T-cell (primary cell): Measurements from ENCODE around the gene METTL16. TPM values are rescaled to one million over a fixed set of nuclear protein-coding genes. Genes with fewer than 3 reads are reported as not detected.
A peak's percentile ranks its signal among the peaks of the same experiment; 100 is the strongest.

Source experiments
- ATAC-seq, 4 experiments: fragments of 200-7000 bp in 3 of 4; fragments of 150-1000 bp in 1 of 4; cut with Tn5 transposase; replicated peaks in 1 of 4; 1 replicate in 3 of 4; 2 replicates in 1 of 4; pipeline ENCODE4 v1.10.0; 2021; ENCODE audit warnings: moderate library complexity in 3 of 4, mild to moderate bottlenecking in 2 of 4, moderate number of reproducible peaks in 1 of 4
- CTCF ChIA-PET, 2 donors: fragments of 300-600 bp; sonication (Branson Sonifier 250); formaldehyde crosslinking; loops; one replicate each; lab custom pipeline; 2022; ENCODE audit warnings: antibody characterized with exemption in 2 of 2; lab: Charles Lee
- POLR2A ChIA-PET, 2 donors: fragments of 300-600 bp; sonication (Branson Sonifier 250); formaldehyde crosslinking; loops; one replicate each; lab custom pipeline; 2022; ENCODE audit warnings: antibody characterized with exemption in 2 of 2; lab: Charles Lee
- DNase-seq, 35 experiments: peaks; one replicate each; pipeline versions ENCODE4 v3.0.0 to v3.0.0-alpha.2; 2013 to 2023
- H3K27ac ChIP-seq: one replicate; pipeline ENCODE4 v1.5.1; 2013; ENCODE audit warnings: low read length
- H3K27me3 ChIP-seq, 2 experiments: replicated peaks in 1 of 2; 1 replicate in 1 of 2; 2 replicates in 1 of 2; pipeline versions ENCODE4 v1.6.1 to v1.7.0; 2013; ENCODE audit warnings: low read length in 1 of 2, mixed read lengths in 1 of 2; ENCODE audit not compliant: control insufficient read depth in 2 of 2, insufficient read depth in 2 of 2; ENCODE audit errors: extremely low read depth in 1 of 2
- H3K36me3 ChIP-seq, 2 donors: 1 replicate in 1 of 2; 2 replicates in 1 of 2; pipeline versions ENCODE4 v1.6.1 to v1.7.0; 2013; ENCODE audit warnings: low read length in 1 of 2; ENCODE audit not compliant: control insufficient read depth in 2 of 2, insufficient read depth in 1 of 2; ENCODE audit errors: extremely low read depth in 1 of 2
- H3K4me1 ChIP-seq, 2 experiments: 1 replicate in 1 of 2; 2 replicates in 1 of 2; pipeline versions ENCODE4 v1.6.1 to v1.7.0; 2013; ENCODE audit warnings: low read length in 2 of 2, mixed read lengths in 1 of 2; ENCODE audit not compliant: insufficient read depth in 2 of 2, control insufficient read depth in 1 of 2; ENCODE audit errors: extremely low read depth in 1 of 2
- H3K4me3 ChIP-seq, 2 donors: 1 replicate in 1 of 2; 2 replicates in 1 of 2; pipeline versions ENCODE4 v1.5.1 to v1.7.0; 2013; ENCODE audit warnings: mild to moderate bottlenecking in 2 of 2, low read length in 1 of 2, moderate library complexity in 1 of 2; ENCODE audit not compliant: control insufficient read depth in 1 of 2; ENCODE audit errors: extremely low read depth in 1 of 2
- H3K9me3 ChIP-seq: 2 replicates; pipeline ENCODE4 v1.7.0; 2013
- H3K27ac Mint-ChIP-seq, 2 donors: one replicate each; pipeline ENCODE4 v1.8.0; 2020 to 2021; ENCODE audit warnings: mild to moderate bottlenecking in 2 of 2, mixed read lengths in 2 of 2
- H3K27me3 Mint-ChIP-seq, 2 donors: one replicate each; pipeline ENCODE4 v1.8.0; 2021 to 2022; ENCODE audit warnings: mixed read lengths in 2 of 2
- H3K36me3 Mint-ChIP-seq: one replicate; pipeline ENCODE4 v1.8.0; 2021; ENCODE audit warnings: mixed read lengths
- H3K4me1 Mint-ChIP-seq, 3 donors: one replicate each; pipeline ENCODE4 v1.8.0; 2020 to 2022; ENCODE audit warnings: mixed read lengths in 3 of 3, mild to moderate bottlenecking in 1 of 3
- H3K4me3 Mint-ChIP-seq, 3 donors: one replicate each; pipeline ENCODE4 v1.8.0; 2020 to 2022; ENCODE audit warnings: mild to moderate bottlenecking in 3 of 3, mixed read lengths in 3 of 3, moderate library complexity in 3 of 3
- H3K9me3 Mint-ChIP-seq, 3 donors: one replicate each; pipeline ENCODE4 v1.8.0; 2020 to 2022; ENCODE audit warnings: mixed read lengths in 3 of 3
- WGBS: methylation state at CpG from one replicate; pipeline ENCODE4 v1.1.5; 2013; ENCODE audit warnings: missing lambda C conversion rate; ENCODE audit not compliant: insufficient coverage; 5-methylcytosine and 5-hydroxymethylcytosine counted together
- total RNA-seq, 35 experiments: library from RNA in 6 of 35; stranded (reverse) in 6 of 35; fragments of 120-200 nt in 1 of 35; gene quantifications; one replicate each; pipeline versions ENCODE4 v1.2.1 to v1.2.4 and lab custom pipeline; 2013 to 2026

Gene METTL16
- total RNA-seq, 5 donors from 2014 or later (not counting 1 experiment from before 2014, with no cell fraction given): 43.0 to 51.1 (median 43.2) TPM

GRCh38 chr17:2406271-2406902, 105.3 kb downstream of the METTL16 start:
- no peaks in the 10 kb centered on the region for H3K27me3 Mint-ChIP-seq
- peaks cover 3 to 14% of the 10 kb centered on the region in 2 experiments for H3K4me1 ChIP-seq
- peaks cover 11 to 30% (median 23%) of the 10 kb centered on the region in 3 donors for H3K4me1 Mint-ChIP-seq
- ChIA-PET CTCF (interaction anchor here (0.5 to 2.5 kb wide), 4 partner anchors 10 to 175 kb away, joined by 4 to 11 read pairs (median 7); no protein-coding TSS in a partner anchor), POLR2A (no interaction called here)
- H3K27ac Mint-ChIP-seq: peak overlapping the region in 1 of 2 donors; percentile 48
- DNase-seq (no peak), ATAC-seq (no peak)
- 92% methylated on average over 4 of the region's 8 CpGs for WGBS
- no peaks in the 10 kb centered on the region for H3K9me3 Mint-ChIP-seq
- H3K36me3 Mint-ChIP-seq: no peaks in the 10 kb centered on the region
- no peaks in the 10 kb centered on the region for H3K9me3 ChIP-seq
- no peak overlapping the region for H3K4me3 ChIP-seq
- H3K27ac ChIP-seq: no peak overlapping the region
- no peaks in the 10 kb centered on the region for H3K27me3 ChIP-seq
- H3K4me3 Mint-ChIP-seq: no peak overlapping the region
- H3K36me3 ChIP-seq: no peaks in the 10 kb centered on the region

- WGBS: 98% methylated on average over 8 of the region's 14 CpGs
- peaks cover 11 to 32% (median 23%) of the 10 kb centered on the region in 3 donors for H3K4me1 Mint-ChIP-seq
- H3K36me3 ChIP-seq: no peaks in the 10 kb centered on the region
- CTCF ChIA-PET: interaction anchor here in 1 of 2 donors (0.7 kb wide), 1 partner anchor 194 kb away, joined by 3 read pairs; no protein-coding TSS in a partner anchor
- no peak overlapping the region for H3K27ac ChIP-seq
- ATAC-seq: no peak
- no peaks in the 10 kb centered on the region for H3K9me3 Mint-ChIP-seq
- H3K27me3 ChIP-seq: no peaks in the 10 kb centered on the region
- H3K27me3 Mint-ChIP-seq: no peaks in the 10 kb centered on the region
- H3K9me3 ChIP-seq: no peaks in the 10 kb centered on the region
- H3K4me3 ChIP-seq: no peak overlapping the region
- no peak for DNase-seq
- no peak overlapping the region for H3K4me3 Mint-ChIP-seq
- no peaks in the 10 kb centered on the region for H3K36me3 Mint-ChIP-seq
- peak overlapping the region in 1 of 2 donors; percentile 1 for H3K27ac Mint-ChIP-seq
- POLR2A ChIA-PET: no interaction called here
- H3K4me1 ChIP-seq: peaks cover 3 to 14% of the 10 kb centered on the region in 2 experiments
These were observed 106.3 kb downstream of the METTL16 start for GRCh38 chr17:2405247-2405926.

GRCh38 chr17:2403044-2403443, 108.6 kb downstream of the METTL16 start:
- Histone ChIP-seq H3K4me1 (peaks cover 6 to 33% of the 10 kb centered on the region in 2 experiments), H3K9me3 (no peaks in the 10 kb centered on the region), H3K27me3 (no peaks in the 10 kb centered on the region), H3K36me3 (no peaks in the 10 kb centered on the region), H3K27ac (no peak overlapping the region), H3K4me3 (no peak overlapping the region)
- WGBS: 87% methylated on average over 4 of the region's 4 CpGs
- ATAC-seq (no peak), DNase-seq (no peak)
- POLR2A ChIA-PET: interaction anchor here in 1 of 2 donors (1.4 kb wide), 1 partner anchor 8 kb away, joined by 6 read pairs; no protein-coding TSS in a partner anchor
- no peaks in the 10 kb centered on the region for H3K9me3 Mint-ChIP-seq
- CTCF ChIA-PET: interaction anchor here in 1 of 2 donors (0.7 to 1.6 kb wide), 4 partner anchors 9 to 13 kb away, joined by 3 to 9 read pairs (median 6); no protein-coding TSS in a partner anchor
- peaks cover 23 to 52% (median 36%) of the 10 kb centered on the region in 3 donors for H3K4me1 Mint-ChIP-seq
- H3K27me3 Mint-ChIP-seq: no peaks in the 10 kb centered on the region
- H3K36me3 Mint-ChIP-seq: no peaks in the 10 kb centered on the region
- peak overlapping the region; percentile 28 to 81 for H3K27ac Mint-ChIP-seq
- peak overlapping the region; percentile 78 to 99 (median 80) for H3K4me3 Mint-ChIP-seq

GRCh38 chr17:2402544-2402943, 109.1 kb downstream of the METTL16 start:
- 20% methylated on average over 9 of the region's 15 CpGs for WGBS
- peak overlapping the region; percentile 81 to 82 for H3K27ac Mint-ChIP-seq
- ATAC-seq (no peak), DNase-seq (peak in 1 of 35 experiments; percentile 37)
- no peaks in the 10 kb centered on the region for H3K9me3 Mint-ChIP-seq
- CTCF ChIA-PET: interaction anchor here (0.6 to 2.0 kb wide), 8 partner anchors 10 to 383 kb away, joined by 3 to 11 read pairs (median 4); no protein-coding TSS in a partner anchor
- peaks cover 28 to 57% (median 41%) of the 10 kb centered on the region in 3 donors for H3K4me1 Mint-ChIP-seq
- POLR2A ChIA-PET: interaction anchor here (0.6 to 1.5 kb wide), 4 partner anchors 8 to 212 kb away, joined by 3 to 6 read pairs (median 5); no protein-coding TSS in a partner anchor
- H3K4me3 Mint-ChIP-seq: peak overlapping the region; percentile 78 to 99 (median 80)
- Histone ChIP-seq H3K4me1 (peaks cover 11 to 38% of the 10 kb centered on the region in 2 experiments), H3K36me3 (no peaks in the 10 kb centered on the region), H3K9me3 (no peaks in the 10 kb centered on the region), H3K4me3 (peak overlapping the region; percentile 52 to 59), H3K27ac (peak overlapping the region; percentile 64), H3K27me3 (no peaks in the 10 kb centered on the region)
- H3K36me3 Mint-ChIP-seq: no peaks in the 10 kb centered on the region
- H3K27me3 Mint-ChIP-seq: no peaks in the 10 kb centered on the region

- no peaks in the 10 kb centered on the region for H3K36me3 ChIP-seq
- H3K27me3 Mint-ChIP-seq: no peaks in the 10 kb centered on the region
- H3K9me3 ChIP-seq: no peaks in the 10 kb centered on the region
- DNase-seq (peak; percentile 98 to 100 (median 99)), ATAC-seq (peak; percentile 62 to 69 (median 64))
- no peaks in the 10 kb centered on the region for H3K36me3 Mint-ChIP-seq
- H3K4me1 Mint-ChIP-seq: peaks cover 34 to 58% (median 46%) of the 10 kb centered on the region in 3 donors
- no peaks in the 10 kb centered on the region for H3K9me3 Mint-ChIP-seq
- H3K4me3 ChIP-seq: peak overlapping the region; percentile 77 to 85
- CTCF ChIA-PET: interaction anchor here (0.6 to 2.0 kb wide), 8 partner anchors 10 to 384 kb away, joined by 3 to 11 read pairs (median 4); no protein-coding TSS in a partner anchor
- H3K27ac Mint-ChIP-seq: peak overlapping the region; percentile 96 to 99
- under 1% methylated on average over 62 of the region's 72 CpGs for WGBS
- peak overlapping the region; percentile 87 to 99 (median 94) for H3K4me3 Mint-ChIP-seq
- peaks cover 16 to 47% of the 10 kb centered on the region in 2 experiments for H3K4me1 ChIP-seq
- peak overlapping the region; percentile 99 for H3K27ac ChIP-seq
- POLR2A ChIA-PET: interaction anchor here (0.6 to 1.5 kb wide), 6 partner anchors 9 to 213 kb away, joined by 3 to 7 read pairs (median 5); no protein-coding TSS in a partner anchor
- H3K27me3 ChIP-seq: no peaks in the 10 kb centered on the region
These were observed 110.1 kb downstream of the METTL16 start for GRCh38 chr17:2401426-2402221.
